GM21717 (cell line): ENCODE results near the gene TRAFD1.
"Not testable (repeated sequence)": the region's sequence is repeated elsewhere in the genome, so short reads cannot be mapped to it uniquely, and the experiment has no call there.

Experiments
- ATAC-seq: cut with Tn5 transposase; IDR thresholded peaks from one replicate; pipeline ENCODE4 v1.9.1; 2021; ENCODE audit warnings: mild to moderate bottlenecking, moderate library complexity; ENCODE audit not compliant: unreplicated experiment

TRAFD1 gene

DNA sequence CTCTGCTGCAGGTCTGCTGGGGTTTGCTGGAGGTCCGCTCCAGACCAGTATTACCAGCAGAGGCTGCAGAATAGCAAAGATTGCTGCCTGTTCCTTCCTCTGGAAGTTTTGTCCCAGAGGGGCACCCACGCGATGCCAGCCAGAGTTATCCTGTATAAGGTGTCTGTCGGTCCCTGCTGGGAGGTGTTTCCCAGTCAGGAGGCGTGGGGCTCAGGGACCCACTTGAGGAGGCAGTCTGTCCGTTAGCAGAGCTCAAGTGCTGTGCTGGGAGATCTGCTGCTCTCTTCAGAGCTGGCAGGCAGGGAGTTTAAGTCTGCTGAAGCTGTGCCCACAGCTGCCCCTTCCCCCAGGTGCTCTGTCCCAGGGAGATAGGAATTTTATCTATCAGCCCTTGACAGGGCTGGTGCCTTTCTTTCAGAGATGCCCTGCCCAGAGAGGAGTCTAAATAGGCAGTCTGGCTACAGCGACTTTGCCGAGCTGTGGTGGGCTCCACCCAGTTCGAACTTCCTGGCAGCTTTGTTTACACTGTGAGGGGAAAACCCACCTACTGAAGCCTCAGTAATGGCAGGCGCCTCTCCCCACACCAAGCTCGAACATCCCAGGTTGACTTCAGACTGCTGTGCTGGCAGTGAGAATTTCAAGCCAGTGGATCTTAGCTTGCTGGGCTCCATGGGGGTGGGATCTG is 33.2 kb downstream of the TRAFD1 start:
- ATAC-seq, result not testable (repeated sequence)

DNA sequence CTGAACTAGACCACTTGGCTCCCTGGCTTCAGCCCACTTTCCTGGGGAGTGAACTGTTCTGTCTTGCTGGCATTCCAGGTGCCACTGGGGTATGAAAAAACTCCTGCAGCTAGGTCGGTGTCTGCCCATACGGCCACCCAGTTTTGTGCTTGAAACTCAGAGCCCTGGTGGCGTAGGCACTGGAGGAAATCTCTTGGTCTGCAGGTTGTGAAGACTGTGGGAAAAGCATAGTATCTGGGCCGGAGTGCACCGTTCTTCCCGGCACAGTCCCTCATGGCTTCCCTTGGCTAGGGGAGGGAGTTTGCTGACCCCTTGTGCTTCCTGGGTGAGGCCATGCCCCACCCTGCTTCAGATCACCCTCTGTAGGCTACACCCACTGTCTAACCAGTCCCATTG is 33.8 kb downstream of the TRAFD1 start:
- ATAC-seq, result no peak

DNA sequence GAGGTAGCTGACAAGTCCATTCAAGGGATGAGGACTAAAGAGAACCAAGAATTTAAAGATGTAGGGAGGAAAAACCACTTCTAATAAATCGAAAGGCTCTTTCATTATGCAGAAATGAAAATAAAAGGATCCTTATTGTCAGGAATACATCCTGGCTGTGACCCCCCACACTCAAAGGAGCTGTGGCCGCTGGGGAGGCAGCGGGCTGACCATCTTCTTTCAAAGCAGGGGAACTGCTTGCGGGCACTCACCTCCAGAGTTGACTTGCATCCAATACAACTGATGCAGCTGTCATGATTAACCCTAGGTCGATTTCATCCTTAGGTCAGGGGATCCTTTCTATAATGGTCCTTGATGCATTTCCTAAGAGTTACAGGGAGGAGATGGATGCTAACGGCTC is 35.3 kb downstream of the TRAFD1 start:
- ATAC-seq, result no peak

DNA sequence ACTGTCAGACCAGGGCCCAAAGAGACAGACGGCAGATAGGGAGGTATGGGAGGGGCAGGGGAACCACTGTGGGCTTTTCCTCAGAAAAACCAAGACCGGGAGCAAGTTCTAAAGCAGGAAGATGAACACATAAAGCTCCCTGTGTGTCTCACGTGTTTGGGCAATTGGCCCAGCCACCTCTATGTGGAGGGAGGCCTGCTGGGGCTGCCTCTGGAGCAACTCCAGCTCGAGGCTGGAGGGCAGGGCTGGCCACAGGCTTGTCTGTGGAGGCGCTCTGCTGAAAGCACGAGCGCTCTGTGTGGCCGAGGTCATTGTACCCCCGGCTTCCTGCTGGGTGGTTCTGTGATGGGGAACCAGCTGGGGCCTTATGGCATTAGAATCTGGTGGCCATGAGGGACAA is 36.4 kb downstream of the TRAFD1 start:
- ATAC-seq, result no peak

DNA sequence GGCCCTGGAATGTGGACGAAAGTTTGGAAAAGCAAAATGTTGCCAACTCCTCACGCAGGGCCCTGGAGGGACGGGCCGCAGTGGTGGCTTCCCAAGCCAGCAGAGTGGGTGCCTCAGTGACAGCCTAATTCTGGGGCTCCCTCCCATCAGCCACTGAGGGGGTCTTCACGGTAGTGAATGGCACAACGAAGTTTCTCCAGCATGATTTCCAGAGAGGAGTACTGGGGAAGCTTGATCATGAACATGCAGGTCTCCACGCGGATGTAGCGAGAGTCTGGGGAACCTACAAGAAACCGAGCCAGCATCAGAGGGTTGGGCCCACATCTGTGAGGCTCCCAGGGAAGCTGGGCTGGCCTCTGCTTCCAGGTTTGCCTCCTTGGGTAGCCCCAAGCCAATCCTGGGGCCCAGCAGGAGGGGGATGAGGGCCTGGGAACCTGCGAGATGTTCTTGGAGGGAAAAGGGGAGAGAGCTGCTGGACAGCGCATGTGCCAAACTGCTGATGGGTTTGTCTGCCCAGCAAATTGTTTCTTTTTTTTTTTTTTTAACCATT is 37.0 kb downstream of the TRAFD1 start:
- no peak for ATAC-seq

DNA sequence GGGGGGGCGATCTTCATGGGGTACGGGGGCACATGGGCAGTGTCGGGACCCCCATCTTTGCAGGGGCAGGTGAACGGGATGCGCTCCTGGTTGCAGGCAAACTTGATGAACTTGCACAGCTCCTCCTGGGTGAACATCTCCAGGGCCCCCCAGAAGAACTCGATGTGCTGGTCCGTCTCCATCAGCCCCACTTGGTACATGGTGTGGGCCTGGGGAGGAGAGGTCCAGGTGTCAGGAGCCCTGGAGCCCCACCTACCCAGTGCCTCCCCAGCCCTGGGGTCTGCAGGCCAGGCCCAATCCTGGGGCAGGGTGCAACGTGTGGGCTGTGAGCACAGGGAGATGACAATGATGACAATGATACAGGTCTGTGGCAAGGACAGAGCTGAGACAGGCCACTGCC is 37.7 kb downstream of the TRAFD1 start:
- no peak for ATAC-seq

DNA sequence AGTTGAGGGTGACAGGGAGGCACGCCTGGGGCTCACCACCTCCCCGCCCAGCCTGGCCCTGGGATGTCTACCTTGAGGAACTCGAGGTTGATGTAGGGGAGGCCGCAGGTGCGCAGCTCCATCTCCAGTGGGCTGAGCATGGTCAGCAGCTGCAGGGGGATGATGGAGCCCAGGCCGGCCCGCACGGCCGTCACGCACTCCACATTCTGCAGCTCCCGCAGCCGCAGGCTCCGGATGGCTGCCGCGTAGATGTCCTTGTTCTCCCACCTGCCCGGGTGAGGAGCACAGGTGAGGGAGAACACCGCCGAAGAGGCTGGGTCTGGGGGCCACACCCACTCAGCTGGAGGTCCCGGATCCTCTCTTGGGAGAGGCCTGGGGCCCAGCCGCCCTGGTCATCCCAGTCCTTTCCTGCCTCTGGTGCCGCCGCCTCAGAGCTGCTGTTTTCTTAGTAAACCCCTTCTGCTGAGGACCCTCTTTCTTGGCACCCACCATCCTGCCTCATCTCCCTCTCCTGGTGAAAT is 38.2 kb downstream of the TRAFD1 start:
- no peak for ATAC-seq

DNA sequence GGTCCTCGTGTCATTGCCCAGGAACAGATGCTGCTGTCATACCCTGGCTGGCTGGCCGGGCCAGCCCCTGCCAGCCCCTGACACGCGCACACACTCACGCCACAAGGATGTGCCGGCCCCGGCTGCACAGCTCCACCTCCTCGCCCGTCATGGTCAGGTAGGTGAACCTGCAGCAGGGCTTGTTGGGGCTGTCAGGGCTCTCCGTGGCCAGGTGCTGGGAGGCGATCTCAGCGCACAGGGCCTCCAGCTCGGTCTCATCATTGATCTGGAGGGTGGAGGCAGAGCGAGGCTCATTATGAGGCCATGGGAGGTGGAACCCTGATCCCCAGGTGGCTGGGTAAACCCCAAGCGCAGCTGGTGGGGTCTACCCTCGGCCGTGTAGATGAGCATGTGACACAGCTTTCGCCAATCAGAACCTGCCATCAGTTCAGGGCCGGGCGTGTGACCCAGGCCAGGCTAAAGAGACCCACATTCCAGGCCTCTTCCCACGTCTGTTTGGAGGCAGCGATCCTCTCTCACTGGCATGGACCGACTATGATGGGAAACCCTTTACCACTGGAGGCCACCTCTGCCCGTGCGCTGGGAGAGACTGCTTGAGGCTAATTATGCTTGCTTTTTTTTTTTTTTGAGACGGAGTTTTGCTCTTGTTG is 38.8 kb downstream of the TRAFD1 start:
- ATAC-seq, result no peak

DNA sequence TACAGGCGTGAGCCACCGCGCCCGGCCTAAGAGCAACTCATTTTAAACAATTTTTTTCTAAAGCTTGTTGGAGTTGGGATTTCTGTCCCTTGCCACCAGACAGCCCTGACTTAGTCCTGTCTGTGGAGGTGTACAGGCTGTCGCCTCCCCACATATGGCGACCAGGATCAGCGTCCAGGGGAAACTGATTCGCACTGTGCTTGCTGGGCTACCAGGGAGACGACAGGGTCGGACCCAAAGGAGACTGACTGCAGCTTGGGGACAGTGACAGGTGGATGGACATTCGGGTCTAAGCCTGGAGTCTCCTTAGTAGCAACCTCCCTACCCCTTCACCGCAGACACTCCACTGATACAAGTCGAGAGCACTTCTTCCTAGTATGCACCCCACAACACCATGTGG is 40.3 kb downstream of the TRAFD1 start:
- no peak for ATAC-seq

DNA sequence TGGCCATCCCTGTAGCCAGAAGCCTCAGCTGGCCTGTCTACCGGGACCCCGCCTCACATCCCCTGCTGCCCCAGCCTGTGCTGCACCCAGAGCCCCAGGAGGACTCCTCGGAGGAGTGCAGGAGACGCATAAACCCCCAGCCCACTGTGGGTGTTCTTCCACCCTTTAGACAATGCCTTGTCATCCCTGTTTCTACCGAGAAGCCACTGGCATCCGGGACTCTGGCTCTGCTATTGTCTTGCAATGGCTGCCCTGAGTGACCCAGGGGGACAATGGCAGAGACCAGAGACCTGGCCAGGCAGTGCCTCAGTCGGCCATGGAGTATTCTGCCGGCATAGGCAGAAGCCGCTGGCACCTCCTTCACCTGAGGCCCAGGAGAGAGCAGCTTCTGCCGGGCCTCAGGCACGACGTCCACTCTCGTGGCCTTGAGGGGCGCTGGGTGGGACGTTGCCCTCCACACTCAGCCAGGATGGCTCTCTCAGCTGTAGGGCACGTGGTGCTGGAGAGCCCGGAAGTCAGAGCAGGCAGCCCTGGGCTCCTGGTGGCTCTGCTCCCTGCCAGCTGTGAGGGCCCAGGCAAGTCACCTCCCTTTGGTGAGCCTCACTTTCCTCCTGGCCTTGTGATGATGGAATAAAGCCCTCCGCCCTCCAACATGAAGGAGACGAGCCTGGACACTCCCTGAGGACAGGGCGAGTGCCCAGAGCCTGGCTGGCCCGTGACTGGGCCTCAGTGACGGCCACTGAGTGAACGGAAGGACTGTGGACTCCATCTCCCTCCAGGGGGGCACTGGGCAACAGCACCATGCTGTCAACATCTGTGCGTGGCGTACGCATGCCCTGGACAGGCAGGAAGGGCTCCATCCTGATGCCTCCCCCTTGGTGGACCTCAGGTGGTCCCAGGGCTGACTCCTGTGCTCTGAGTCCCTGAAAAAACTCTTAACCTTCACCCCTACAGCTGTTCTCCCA is 41.0 kb downstream of the TRAFD1 start:
- no peak for ATAC-seq

DNA sequence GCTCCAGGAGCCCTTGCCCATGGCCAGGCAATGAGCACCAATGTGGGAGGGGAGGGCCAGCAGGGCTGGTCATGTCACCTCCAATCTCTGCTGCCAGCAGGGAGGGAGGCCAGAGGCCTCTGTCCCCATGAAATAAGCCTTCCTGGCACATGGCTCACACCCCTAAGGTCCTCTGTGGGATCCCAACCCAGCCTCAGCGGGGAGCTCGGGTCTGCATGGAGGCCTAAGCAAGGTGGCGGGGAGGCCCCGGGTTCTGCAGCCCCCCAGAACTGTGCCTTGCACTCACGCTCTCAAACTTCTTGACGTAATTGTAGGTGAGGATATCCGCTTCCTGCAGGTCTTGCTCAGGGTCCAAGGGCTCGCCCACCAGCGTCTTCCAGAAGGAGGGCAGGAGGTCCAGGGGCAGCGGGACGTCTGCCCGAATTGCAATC is 41.7 kb downstream of the TRAFD1 start:
- ATAC-seq, result no peak

DNA sequence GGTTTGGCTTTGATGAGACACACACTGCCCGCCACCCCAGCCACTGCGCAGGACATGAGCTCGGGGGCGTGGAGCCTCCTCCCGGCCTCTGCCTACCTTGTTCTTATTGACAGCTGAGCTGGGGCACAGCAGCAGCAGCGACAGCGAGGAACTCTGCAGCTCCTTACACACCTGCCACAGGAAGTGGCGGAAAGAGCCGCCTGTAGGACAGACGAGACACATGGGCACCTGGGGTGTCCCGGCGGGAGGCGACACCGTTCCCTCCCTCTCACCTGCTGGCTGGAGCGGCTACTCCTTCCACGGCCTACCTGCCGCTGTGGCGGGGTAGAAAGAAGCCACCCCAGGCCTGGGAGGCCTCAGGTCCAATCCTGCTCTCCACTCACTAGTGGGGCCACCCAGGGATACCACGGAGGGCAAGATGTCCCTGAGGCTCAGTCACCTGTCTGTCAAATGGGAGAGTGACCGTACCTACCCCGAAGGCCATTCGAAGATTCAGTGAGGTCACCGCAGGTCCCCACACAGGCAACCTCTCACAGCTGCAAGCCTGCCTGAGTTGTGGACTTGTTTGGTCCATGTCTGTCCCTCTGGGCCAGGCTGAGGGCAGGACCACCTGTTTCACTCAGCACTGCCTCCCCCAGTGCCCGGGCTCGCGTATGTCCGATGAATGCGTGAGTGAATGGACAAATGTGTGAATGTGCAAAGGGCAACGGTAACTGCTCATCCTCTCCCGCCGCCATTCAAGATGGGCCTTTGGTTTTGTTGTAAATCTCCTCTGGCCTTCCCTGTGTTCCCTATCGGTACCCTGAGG is 42.6 kb downstream of the TRAFD1 start:
- ATAC-seq, result no peak

DNA sequence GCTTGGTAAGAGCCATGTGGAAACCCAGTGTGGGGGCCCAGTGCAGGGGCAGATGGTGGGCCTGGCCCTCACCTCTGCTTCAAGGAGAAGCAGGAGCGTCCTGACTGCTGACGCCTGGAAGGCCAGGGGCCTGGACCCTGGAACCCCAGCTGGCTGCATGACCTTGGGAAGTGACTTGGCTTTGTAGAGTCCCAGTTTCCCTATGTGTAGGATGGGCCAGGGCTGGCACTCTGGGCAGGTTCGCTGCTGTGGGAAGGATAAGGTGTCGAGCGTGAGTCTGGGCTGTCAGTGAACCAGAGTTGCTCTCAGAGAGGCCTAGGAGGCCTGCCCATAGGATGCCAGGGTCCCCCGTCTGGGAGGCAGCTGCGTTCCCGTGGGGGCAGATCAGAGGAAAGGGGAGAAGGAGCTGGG is 43.2 kb downstream of the TRAFD1 start:
- no peak for ATAC-seq

DNA sequence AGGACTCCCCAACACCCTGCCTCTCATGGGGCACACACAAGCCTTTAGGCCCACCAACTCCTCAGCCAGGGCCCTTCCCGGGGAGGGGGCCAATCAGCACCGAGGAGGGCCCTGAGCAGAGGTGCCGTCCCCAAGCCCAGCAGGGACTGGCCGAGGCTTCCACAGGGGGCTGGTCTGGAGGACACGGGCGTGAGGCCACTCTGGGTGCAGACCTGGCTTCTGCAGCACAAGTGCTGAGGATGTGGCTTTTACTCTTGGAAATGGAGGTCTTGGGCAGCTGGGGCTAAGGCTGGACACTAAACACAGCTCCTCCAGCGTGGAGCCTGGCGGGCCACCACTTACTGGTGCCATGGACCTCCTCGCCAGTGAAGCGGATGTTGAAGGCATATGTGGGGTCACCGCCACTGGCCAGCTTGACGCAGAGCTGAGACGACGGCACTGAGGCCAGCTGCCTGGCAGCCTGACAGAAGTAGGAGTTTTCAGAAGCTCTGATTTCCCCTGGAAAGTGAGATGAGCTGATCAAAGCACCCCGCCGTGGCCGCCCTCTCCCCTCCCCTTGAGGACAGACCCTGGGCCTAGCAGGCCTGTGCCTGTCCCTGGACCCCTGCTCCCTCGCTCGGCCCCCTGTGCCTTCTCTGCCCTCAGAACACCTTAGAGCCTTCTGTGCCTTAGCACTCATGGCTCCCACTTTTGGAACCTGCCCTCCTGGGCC is 44.0 kb downstream of the TRAFD1 start:
- no peak for ATAC-seq

DNA sequence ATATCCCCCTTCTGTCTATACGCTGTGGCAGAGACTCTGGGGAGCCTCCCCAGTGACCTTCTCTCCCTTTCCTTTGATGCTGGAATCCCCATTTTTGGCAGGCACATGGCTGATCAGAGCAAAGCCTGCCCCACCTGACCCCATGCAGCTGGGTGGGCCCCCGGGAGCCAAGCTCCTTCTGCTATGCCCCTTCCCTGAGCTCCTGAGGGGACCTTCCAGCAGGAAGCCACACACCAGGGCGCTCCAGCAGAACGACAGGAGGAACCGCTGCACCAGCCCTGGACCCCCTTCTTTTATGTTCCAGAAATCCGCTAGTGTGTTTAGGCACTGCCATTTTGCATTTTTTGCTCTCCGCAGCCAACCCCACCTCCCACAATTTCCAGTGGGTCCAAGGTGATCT is 44.6 kb downstream of the TRAFD1 start:
- ATAC-seq, result no peak

DNA sequence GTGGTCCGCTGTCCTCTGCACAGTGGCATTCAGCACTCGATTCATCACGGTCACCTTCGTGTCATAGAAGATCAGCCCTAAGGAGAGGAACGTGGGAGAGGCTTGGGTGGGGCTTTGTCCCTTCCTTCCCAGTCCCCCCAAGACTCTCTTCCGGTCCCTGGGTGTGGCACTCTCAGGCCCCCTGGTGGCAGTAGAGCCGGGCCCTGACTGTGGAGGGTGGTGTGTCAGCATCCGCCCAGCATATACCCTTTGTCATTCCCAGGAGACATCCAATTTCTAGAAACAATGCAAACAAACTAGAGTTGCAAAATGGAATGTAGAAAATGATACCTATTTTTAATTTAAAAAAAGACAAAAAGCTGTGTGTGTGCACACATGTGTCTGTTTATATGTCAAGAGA is 45.0 kb downstream of the TRAFD1 start:
- no peak for ATAC-seq

DNA sequence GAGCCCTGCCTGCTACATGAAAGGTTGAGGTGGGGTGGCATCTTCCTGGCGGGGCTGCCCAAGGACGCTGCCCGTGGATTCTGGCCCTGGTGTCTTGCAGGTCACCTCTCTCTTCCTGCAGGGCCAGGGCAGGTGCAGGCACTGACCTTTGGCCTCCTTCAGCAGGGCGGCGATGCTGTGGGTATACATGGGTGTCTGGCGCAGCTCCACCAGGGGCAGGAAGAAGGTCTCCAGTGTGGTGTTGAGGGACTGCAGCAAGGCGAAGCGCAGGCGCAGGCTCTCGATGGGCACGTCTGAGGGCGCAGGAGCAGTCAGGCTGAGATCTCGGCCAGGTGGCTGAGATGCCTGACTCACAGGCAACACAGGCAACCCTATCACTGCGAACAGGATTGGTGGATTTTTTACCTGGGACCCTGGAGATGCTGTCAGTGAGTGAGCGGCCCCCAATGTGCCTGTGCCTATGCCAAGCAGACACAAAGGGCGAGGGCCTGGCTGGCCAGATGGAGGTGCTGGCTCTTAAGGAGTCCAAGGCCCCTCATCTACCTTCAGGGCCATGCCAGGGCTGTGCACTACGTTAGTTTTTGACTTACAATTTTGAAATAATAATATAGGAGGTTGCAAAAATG is 45.7 kb downstream of the TRAFD1 start:
- no peak for ATAC-seq

DNA sequence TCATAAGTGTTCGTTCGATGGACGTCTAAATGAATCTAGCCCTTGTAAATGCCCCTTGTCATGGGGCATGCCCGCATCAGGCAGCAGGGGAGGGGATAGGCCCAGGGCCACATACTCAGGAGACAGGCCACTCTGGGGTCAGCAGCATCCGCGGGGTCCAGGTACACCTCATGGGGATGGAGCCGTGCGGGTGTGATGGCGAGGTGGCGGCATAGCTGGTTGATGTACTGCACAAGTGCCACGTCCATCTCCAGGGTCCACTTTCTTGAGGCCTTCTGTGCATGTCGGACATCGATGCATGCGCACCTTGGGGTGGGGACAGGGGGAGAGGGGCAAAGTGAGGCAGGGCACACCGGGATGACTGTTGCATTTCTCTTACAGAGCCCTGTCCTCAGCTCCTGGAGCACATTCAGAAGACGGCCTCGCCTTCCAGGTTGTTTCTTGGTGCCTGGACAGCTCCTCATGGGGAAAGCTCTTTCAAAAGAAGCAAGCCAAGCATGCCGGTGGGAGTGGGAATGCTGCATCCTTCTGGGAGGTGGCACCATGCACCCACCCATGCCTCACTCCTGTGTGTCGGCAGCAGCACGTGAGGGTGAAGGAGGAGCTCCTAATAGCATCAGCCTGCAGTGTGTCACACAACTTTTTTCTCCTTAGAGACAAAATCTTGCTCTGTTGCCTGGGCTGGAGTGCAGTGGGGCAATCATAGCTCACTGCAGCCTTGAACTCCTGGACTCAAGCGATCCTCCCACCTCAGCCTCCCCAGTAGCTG is 47.4 kb downstream of the TRAFD1 start:
- no peak for ATAC-seq
